ENCODE measurements around the gene ASB15. TPM values are rescaled to one million over a fixed set of nuclear protein-coding genes. Genes with fewer than 3 reads are reported as not detected.

The ASB15 gene
- polyA plus RNA-seq, 1 donor from 2014 or later = not detected

DNA sequence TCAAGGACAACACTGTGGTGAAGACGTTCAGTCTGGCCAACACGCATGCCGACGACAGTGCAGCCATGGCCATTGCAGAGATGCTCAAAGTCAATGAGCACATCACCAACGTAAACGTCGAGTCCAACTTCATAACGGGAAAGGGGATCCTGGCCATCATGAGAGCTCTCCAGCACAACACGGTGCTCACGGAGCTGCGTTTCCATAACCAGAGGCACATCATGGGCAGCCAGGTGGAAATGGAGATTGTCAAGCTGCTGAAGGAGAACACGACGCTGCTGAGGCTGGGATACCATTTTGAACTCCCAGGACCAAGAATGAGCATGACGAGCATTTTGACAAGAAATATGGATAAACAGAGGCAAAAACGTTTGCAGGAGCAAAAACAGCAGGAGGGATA lies 60.7 kb downstream of the ASB15 start:
- H4K20me1 ChIP-seq (ENCODE audit: insufficient read depth) = no peaks in the 10 kb centered on the region
- TF ChIP-seq POLR2AphosphoS5 (IDR thresholded peaks at IDR 0.05) (no peak), EP300 (conservative IDR thresholded peaks at IDR 0.05; ENCODE audit: poor library complexity, severe bottlenecking) (no peak), SMC3 (conservative IDR thresholded peaks at IDR 0.05; ENCODE audit: poor library complexity) (no peak), EZH2 (IDR thresholded peaks at IDR 0.05; ENCODE audit: borderline replicate concordance, insufficient read depth, low read length, poor library complexity, severe bottlenecking) (no peak), MXI1 (conservative IDR thresholded peaks at IDR 0.05; ENCODE audit: poor library complexity, severe bottlenecking) (no peak), RAD21 (conservative IDR thresholded peaks at IDR 0.05) (no peak), TAF1 (IDR thresholded peaks at IDR 0.05; ENCODE audit: low read depth) (no peak)
- TF ChIP-seq, protein P1, sequence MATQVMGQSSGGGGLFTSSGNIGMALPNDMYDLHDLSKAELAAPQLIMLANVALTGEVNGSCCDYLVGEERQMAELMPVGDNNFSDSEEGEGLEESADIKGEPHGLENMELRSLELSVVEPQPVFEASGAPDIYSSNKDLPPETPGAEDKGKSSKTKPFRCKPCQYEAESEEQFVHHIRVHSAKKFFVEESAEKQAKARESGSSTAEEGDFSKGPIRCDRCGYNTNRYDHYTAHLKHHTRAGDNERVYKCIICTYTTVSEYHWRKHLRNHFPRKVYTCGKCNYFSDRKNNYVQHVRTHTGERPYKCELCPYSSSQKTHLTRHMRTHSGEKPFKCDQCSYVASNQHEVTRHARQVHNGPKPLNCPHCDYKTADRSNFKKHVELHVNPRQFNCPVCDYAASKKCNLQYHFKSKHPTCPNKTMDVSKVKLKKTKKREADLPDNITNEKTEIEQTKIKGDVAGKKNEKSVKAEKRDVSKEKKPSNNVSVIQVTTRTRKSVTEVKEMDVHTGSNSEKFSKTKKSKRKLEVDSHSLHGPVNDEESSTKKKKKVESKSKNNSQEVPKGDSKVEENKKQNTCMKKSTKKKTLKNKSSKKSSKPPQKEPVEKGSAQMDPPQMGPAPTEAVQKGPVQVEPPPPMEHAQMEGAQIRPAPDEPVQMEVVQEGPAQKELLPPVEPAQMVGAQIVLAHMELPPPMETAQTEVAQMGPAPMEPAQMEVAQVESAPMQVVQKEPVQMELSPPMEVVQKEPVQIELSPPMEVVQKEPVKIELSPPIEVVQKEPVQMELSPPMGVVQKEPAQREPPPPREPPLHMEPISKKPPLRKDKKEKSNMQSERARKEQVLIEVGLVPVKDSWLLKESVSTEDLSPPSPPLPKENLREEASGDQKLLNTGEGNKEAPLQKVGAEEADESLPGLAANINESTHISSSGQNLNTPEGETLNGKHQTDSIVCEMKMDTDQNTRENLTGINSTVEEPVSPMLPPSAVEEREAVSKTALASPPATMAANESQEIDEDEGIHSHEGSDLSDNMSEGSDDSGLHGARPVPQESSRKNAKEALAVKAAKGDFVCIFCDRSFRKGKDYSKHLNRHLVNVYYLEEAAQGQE (IDR thresholded peaks at IDR 0.05; ENCODE audit: borderline replicate concordance) = no peak
- TF ChIP-seq, protein P2, sequence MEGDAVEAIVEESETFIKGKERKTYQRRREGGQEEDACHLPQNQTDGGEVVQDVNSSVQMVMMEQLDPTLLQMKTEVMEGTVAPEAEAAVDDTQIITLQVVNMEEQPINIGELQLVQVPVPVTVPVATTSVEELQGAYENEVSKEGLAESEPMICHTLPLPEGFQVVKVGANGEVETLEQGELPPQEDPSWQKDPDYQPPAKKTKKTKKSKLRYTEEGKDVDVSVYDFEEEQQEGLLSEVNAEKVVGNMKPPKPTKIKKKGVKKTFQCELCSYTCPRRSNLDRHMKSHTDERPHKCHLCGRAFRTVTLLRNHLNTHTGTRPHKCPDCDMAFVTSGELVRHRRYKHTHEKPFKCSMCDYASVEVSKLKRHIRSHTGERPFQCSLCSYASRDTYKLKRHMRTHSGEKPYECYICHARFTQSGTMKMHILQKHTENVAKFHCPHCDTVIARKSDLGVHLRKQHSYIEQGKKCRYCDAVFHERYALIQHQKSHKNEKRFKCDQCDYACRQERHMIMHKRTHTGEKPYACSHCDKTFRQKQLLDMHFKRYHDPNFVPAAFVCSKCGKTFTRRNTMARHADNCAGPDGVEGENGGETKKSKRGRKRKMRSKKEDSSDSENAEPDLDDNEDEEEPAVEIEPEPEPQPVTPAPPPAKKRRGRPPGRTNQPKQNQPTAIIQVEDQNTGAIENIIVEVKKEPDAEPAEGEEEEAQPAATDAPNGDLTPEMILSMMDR (IDR thresholded peaks at IDR 0.05; ENCODE audit: poor library complexity, severe bottlenecking) = no peak
- H3K36me3 ChIP-seq (ENCODE audit: insufficient read depth, low read length) = no peaks in the 10 kb centered on the region
- H2AFZ ChIP-seq (ENCODE audit: low read depth, low read length) = no peak overlapping the region
- H3K27ac ChIP-seq (ENCODE audit: low read length) = no peak overlapping the region
- H3F3A ChIP-seq (ENCODE audit: insufficient read depth, low read length, poor library complexity, severe bottlenecking) = no peaks in the 10 kb centered on the region
- no peaks in the 10 kb centered on the region for H3K9me2 ChIP-seq (ENCODE audit: insufficient read depth, low read length)
- H3K4me3 ChIP-seq (ENCODE audit: low read length) = no peak overlapping the region
- no peak overlapping the region for H3K4me2 ChIP-seq (ENCODE audit: low read length)
- no peaks in the 10 kb centered on the region for H3K9me3 ChIP-seq (ENCODE audit: low read length)
- H3K27me3 ChIP-seq (ENCODE audit: insufficient read depth, low read depth, low read length) = no peaks in the 10 kb centered on the region
- no peak overlapping the region for H3K9ac ChIP-seq (ENCODE audit: low read length)
- H3K79me2 ChIP-seq (replicated peaks; ENCODE audit: insufficient read depth, low read length) = no peaks in the 10 kb centered on the region

DNA sequence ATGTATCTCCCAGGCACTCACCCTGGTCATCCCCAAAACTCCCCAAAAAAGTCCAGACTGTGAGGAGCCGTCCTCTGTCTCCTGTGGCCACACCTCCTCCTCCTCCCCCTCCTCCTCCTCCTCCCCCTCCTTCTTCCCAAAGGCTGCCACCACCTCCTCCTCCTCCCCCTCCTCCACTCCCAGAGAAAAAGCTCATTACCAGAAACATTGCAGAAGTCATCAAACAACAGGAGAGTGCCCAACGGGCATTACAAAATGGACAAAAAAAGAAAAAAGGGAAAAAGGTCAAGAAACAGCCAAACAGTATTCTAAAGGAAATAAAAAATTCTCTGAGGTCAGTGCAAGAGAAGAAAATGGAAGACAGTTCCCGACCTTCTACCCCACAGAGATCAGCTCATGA lies 61.1 kb downstream of the ASB15 start:
- no peaks in the 10 kb centered on the region for H3K9me2 ChIP-seq (ENCODE audit: insufficient read depth, low read length)
- no peaks in the 10 kb centered on the region for H3K79me2 ChIP-seq (replicated peaks; ENCODE audit: insufficient read depth, low read length)
- no peaks in the 10 kb centered on the region for H3K27me3 ChIP-seq (ENCODE audit: insufficient read depth, low read depth, low read length)
- no peak overlapping the region for H3K9ac ChIP-seq (ENCODE audit: low read length)
- TF ChIP-seq TAF1 (IDR thresholded peaks at IDR 0.05; ENCODE audit: low read depth) (no peak), POLR2AphosphoS5 (IDR thresholded peaks at IDR 0.05) (no peak), MXI1 (conservative IDR thresholded peaks at IDR 0.05; ENCODE audit: poor library complexity, severe bottlenecking) (no peak)
- no peak overlapping the region for H2AFZ ChIP-seq (ENCODE audit: low read depth, low read length)
- H3F3A ChIP-seq (ENCODE audit: insufficient read depth, low read length, poor library complexity, severe bottlenecking) = no peaks in the 10 kb centered on the region
- no peaks in the 10 kb centered on the region for H4K20me1 ChIP-seq (ENCODE audit: insufficient read depth)
- H3K4me2 ChIP-seq (ENCODE audit: low read length) = no peak overlapping the region
- no peaks in the 10 kb centered on the region for H3K9me3 ChIP-seq (ENCODE audit: low read length)
- no peaks in the 10 kb centered on the region for H3K36me3 ChIP-seq (ENCODE audit: insufficient read depth, low read length)
- no peak overlapping the region for H3K27ac ChIP-seq (ENCODE audit: low read length)
- H3K4me3 ChIP-seq (ENCODE audit: low read length) = no peak overlapping the region

DNA sequence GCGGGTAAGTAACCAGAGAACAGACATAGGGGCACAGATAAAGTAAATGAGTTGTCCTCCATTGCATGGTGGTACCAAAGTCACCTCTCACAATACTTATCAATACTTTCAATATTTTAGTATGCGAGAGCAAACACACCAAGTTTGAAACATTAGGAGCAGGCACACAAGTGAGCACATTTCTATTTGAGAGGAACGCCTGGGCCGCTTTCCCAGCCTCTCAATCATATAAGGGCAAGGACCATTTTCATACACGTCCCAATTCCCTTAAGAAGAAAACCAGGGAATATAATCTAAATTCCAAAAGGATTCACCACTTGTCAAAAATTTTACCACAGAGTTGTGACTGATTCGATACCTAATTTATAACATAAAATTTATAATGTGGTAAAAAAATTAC lies 61.6 kb downstream of the ASB15 start:
- Histone ChIP-seq H3K9ac (ENCODE audit: low read length) (no peak overlapping the region), H4K20me1 (ENCODE audit: insufficient read depth) (no peaks in the 10 kb centered on the region), H3K27me3 (ENCODE audit: insufficient read depth, low read depth, low read length) (no peaks in the 10 kb centered on the region), H3K79me2 (replicated peaks; ENCODE audit: insufficient read depth, low read length) (no peaks in the 10 kb centered on the region), H3K36me3 (ENCODE audit: insufficient read depth, low read length) (no peaks in the 10 kb centered on the region), H3K9me3 (ENCODE audit: low read length) (no peaks in the 10 kb centered on the region), H3F3A (ENCODE audit: insufficient read depth, low read length, poor library complexity, severe bottlenecking) (no peaks in the 10 kb centered on the region), H3K27ac (ENCODE audit: low read length) (no peak overlapping the region), H3K4me2 (ENCODE audit: low read length) (no peak overlapping the region), H3K9me2 (ENCODE audit: insufficient read depth, low read length) (no peaks in the 10 kb centered on the region), H3K4me3 (ENCODE audit: low read length) (no peak overlapping the region), H2AFZ (ENCODE audit: low read depth, low read length) (no peak overlapping the region)
- TF ChIP-seq, protein P2 (IDR thresholded peaks at IDR 0.05; ENCODE audit: poor library complexity, severe bottlenecking) = no peak

Measured in neural cell (in vitro differentiated cells).